NCI-H146 (cell line): ENCODE results near the gene CHL1.
A peak's percentile ranks its signal among the peaks of the same experiment; 100 is the strongest.
"Not testable (repeated sequence)": the region's sequence is repeated elsewhere in the genome, so short reads cannot be mapped to it uniquely, and the experiment has no call there.

ENCODE experiments used
- DNase-seq: peaks from one replicate; lab custom pipeline; 2025; lab: John Stamatoyannopoulos, UW

CHL1 gene

DNA sequence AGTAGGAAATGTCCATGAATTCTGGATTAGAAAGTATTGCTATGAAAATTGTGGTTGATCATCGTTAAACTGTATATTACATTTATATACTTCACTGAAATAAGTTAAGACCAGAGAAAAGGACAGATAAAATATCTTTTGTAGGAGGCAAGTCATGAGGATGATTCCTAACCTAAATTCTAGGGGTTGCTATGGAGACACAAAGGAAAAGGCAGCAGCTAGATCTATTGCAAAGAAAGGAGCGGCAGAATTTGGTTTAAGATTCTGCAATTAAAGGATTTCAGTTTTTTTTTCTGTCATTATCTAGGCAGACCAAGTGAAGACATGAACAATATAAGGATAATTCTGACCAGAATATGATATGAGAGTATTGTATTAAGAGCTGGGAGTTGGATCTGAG is 136.1 kb downstream of the CHL1 start:
- DNase-seq = no peak

DNA sequence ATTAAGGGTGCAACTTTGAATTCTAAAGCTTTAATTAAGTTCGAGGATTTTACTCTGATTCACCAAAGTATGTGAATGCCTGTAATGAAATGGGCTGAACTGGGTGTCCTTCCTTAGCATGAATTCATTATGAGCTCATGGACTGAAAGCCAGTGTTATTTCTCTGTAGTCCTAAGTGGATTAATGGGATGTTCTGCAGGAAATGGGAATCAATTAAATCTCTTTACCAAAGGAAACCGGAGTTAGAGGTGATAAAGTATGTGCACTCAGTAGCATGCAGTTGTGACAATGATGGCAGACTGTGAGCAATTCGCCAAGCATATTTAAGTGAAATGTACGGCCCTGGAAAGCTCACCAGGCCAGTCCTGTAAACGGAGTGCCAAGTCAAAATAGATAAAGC is 138.7 kb downstream of the CHL1 start:
- DNase-seq = peak; percentile 6

DNA sequence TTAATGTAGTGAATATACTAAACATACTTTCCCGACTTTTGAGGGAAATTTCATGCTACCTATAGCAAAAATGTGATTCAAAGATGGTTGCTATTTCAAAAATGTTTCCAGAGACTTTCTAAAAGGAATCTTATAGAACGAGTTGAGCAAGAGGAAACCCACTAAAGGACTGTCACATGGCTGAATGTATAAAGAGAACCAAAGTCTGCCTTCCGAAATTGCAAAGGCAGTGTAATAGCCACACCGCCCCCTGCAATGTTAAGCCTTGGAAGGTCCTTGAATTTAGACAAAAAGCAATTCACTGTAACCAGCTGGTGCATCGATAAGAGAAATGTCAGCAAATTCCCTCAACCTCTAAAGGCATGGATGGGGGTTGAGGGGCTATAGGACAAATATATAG is 142.8 kb downstream of the CHL1 start:
- DNase-seq = no peak

DNA sequence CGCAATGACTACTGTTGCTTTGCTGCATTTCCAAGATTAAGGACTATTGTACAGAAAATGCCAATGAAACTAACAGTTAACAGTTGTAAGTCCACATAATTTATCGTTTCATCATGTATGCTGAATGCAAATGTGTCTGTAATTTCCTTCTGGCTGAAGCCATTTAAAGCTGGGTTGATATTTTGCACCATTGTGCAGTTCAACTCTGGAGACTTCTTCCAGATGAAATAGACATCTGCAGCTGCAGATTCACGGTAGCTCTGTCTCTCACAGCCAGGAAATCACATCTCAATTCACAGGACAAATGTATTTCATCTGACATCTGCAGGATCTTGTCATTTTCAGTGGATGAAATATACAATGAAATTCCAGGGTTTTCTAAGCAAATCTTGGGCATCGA is 145.4 kb downstream of the CHL1 start:
- no peak for DNase-seq

DNA sequence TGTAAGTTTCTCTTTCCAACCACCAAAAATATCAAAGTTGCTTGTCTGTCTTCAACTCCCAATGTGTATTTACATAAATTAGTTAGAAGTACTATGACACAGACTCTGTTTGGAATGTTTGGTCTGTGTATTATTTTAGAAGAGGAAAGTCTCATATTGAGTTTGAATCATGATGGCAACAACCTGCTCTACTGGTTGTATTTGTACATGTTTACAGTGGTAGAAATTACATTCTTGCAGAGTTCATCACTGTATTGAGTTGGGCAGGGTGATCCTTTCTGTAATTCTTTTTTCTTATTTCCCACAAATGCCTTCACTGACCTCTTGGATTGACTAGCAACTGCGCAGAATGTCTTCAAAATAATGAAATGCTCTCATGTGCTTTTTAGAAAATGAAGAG is 149.6 kb downstream of the CHL1 start:
- DNase-seq = no peak

DNA sequence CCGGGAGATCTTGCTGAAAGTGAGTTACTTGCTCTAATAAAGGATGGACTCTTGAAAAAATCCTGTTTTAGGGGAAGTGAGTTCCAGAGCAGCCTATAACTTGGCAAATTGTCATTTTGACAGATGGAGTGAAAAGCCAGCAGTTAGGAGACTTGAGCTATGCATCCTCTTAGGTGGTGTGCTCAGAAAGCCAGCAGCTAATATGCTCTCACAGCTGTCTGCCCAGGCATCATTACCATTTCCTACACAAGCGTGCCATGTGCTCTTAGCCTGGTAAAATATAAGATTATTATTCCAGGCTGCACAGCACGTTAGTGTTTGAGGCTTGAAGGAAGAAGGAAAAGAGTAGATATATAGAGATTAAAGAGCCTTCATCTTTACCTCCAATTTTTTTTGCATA is 151.0 kb downstream of the CHL1 start:
- no peak for DNase-seq

DNA sequence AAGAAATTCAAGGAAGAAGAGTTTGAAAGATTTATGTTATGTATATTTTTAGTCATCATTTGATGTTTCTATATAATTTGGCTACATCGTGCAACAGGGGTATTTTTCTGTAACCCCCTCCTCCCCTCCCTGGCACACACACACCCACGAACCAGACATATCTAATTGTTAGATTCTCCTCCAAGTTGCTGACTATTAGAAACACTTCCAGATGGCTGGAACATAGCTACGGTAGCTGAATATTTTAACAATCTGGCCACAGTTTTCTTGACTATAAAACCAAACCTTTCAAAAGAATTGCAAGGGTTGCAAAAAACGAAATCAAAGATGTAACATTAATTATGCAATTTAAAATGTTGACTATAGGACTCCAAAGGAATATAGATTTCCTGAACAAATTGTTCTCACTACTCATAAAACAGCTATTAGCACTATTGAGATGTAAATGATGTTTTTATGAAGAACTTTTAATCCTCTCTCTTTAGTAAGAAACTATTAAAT is 154.4 kb downstream of the CHL1 start:
- no peak for DNase-seq

DNA sequence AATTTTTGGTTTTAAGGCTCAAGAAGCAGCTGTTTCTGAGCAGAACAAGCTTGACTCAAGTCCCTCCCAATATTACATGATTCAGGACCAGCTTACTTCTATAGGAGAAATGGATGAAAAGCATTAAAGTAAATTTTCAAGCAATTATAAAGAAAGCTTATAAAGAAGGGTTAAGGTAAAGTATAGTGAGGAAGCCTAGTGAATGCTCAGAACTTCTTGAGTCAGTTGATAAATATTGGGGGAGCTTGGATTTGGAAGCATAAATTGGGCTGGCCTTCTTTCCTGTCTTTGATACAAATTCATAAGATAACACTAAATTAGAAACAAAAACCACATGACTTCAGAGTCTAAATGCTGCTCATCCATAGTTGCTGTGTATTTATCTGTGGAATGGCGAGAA is 156.0 kb downstream of the CHL1 start:
- no peak for DNase-seq

DNA sequence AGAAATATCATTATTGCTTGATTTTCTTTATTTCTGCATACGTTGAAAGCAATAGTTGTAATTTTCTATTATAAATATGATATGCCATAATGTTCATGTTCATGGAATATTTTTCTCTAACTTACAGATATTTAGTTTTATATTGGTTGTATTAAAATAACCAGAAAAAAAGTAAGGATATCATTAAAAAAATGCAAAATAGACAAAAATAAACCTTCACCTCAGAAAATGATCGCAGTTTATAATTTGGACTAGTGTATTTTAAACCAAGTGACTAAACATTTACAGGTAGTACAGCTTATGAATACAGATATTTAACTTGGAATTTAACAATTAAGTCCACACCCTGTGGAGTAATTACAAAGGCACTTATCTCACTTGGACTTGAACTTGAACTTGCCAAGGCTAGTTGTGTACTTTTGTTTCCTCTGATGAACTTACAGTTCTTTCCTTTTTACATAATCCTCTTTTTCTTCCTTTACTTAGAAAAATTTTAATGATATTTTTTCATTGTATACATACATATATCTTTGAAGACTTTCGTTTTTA is 156.7 kb downstream of the CHL1 start:
- DNase-seq = peak; percentile 6

DNA sequence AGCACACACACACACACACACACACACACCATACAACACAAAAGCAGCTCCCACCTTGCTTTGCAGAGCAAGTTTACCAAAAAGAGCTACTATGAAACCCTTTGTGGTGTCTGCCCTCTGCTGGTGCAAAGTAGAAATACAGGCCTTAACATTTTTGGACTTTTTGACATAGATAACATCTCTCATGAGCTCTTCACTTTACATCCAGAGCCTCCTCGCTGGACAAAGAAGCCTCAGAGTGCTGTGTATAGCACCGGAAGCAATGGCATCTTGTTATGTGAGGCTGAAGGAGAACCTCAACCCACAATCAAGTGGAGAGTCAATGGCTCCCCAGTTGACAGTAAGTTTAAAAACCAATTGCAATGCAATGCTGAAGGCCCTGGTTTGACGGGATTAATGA is 157.9 kb downstream of the CHL1 start:
- DNase-seq = peak; percentile 34

DNA sequence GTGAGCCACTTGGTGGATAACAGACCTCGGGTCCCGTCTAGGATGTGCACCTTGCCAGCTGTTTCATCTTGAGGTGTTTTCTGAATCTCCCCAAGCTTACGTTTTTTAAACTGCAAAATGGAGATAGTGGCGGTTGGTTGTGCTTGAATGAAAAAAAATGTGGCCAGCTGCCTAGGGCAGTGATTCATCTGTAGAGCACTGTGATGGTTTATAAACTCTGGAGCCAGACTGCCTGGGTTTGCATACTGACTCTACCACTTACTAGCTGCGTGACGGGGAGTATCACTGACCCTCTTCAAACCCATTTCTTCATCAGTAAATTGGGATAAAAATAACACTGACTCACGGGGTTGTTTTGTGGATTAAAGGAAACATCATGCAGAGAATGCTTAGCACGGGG is 159.1 kb downstream of the CHL1 start:
- no peak for DNase-seq

DNA sequence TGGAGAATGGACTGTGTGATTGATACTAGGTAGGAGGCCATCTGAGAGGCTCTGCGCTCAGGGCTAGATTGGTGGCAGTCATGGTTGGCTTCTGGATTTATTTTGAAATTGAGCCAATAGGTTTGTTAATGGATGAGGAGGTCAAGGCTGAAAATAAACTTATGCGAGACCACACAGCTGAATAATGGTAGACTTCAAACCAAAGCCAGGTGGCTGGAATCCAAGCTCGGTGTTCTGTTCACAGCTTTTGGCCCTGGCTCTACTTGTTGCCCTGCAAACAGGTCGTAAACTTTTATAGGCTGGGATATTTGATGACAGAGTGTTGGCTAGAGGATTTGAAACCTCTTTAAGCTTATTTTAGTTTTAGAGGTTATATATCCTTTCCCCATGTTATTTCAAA is 160.4 kb downstream of the CHL1 start:
- DNase-seq = no peak

DNA sequence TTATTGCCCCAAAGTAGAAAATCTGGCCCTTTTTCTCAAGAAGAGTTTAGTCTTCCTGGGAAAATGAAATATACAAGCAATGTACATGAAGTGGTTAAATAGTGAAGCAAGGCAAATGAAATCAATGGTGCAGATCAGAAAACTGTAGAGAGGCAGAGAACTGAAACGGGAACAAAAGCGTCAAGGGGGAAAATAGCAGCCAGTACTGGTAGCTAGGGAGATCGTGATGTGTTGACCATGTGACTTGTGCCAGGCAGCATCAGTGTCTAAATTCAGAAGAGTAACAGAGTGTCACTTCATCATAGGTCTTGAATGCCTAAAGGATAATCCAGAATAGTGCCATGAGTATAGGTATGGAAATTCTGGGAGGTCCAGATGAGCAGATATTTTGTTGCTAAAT is 163.1 kb downstream of the CHL1 start:
- no peak for DNase-seq

DNA sequence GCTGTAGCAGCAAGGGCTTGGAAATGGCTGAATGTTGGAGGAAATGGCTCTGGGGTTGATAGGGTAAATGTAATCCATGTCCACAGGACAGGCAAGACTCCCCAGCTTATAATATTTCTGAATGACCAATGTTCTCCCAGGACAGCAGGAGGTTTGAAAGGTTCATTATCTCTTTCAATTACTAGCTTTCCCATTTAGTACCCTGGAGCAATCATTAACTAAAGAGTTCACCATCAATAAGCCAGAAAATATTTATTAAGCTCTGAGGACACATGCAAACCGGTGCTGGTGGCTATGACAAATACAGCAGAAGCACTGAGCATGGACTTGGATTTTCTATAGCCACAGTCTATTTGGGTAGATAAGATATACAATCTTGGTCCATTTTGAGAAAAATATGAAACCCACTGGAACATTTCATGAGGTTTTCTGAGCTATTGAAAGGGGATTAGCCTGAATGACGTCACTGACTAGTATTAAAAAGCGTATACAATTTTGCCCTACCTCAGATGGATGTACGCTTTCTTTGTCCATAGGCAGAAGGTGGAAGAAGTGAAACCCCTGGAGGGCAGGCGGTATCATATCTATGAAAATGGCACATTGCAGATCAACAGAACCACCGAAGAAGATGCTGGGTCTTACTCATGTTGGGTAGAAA is 166.2 kb downstream of the CHL1 start:
- DNase-seq = no peak

DNA sequence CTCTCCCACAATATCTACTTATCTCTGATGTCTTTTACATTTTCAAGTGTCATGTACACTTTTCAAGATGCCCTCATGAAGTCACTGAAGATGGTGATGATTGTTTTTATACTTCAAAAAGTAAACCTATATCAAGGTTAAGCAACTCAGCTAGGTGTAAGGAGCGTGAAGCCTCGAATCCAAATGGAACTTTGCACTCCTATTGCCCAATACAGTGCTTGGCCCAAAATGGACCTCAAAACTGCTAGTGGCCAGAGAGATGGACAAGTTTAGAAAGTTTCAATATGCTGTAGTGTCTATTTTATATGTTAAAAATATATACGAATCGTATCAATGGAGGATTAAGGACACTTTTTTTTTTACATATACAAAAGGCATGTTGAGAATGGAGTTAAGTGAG is 167.7 kb downstream of the CHL1 start:
- no peak for DNase-seq

DNA sequence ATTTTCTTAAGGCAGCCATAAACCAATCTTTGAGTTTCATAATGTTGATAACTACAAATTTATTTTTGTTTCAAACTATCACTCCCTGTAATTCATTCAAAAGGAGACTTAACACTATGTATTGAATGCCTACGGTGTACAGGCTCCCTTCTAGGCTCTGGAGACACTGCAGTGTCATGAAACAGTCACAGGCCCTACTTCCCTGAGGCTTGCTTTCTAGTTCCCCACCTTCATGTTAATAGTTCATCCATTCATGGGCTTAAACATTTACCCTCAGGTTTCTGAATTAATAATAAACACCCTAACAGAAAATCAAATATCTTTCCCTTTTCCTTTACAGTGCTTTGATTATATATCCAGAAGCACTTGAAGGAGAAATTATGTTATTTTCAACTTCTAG is 168.7 kb downstream of the CHL1 start:
- DNase-seq = no peak

DNA sequence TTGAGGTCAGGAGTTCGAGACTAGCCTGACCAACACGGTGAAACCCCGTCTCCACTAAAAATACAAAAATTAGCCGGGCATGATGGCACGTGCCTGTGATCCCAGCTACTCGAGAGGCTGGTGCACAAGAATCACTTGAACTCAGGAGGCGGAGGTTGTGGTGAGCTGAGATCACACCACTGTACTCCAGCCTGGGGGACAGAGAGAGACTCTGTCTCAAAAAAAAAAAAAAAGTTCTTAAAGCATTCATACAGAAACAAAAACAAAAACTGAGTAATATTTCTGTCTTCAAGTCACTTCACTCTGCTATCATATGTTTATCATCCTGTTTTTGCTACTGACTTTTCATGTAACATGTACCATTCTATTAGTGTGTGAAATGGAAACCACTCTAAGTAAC is 169.7 kb downstream of the CHL1 start:
- not testable (repeated sequence) for DNase-seq

DNA sequence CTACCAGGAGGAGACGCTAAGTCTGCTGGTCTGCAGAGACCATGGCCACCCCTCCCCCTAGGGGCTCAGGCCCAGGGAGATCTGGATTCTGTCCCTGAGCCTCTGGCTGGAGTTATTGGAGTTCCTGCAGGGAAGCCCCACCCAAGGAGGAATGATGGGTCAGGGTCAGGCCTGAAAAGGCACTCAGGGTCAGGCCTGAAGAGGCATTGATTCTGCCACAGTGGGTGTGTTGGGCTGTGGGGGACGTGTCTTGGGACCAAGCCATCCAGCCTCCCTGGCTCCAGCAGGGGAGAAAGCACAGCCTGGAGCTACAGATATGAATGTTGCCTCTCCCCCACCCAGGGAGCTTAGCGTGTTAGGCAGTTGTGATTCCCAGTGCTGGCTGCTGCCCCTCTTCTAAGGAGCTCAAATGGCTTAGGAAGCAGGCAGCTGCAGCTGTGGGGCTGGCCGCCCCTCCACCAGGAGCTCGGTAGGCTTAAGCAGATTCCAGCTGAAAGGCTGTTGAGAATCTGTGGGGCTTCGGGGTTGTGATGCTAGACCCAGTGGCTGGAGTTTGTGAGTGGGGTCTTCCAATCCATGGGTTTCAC is 176.7 kb downstream of the CHL1 start:
- DNase-seq = no peak

DNA sequence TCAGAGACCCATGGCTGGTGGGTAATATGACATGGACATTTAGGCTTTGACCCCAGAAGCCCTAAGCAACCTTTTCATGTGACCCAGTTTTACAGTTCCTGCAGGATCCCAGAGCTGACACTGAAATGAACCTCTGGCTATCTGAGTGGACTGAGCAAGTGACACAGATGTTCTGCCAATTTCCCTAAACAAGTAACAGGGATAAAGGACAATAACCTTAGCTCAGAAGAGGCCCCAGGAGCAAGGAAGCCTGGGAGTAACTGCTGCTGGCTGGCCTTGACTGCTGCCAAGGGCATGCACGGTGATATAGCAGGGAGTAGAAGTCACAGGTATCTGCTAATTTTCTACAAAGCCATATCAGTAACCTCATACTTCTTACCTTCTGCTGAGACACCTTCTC is 177.9 kb downstream of the CHL1 start:
- no peak for DNase-seq

DNA sequence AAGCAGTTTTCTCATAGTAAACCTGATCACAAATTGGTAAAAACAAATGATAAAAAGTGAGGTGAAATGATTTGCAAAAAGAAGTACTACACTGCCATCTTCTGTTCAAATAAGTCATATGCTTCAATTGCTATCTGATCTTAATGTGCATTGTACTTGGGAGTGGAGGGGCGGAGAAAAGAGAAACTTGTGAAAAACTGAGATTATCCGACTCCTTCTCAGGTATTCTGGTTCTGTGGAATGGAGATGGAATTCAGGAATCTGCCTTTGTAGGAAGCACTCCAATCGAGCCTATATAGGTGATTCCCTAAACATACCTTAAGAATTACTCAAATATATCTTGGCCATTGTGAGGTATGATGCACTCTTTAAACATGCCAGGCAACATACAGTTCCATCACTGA is 180.6 kb downstream of the CHL1 start:
- peak; percentile 19 for DNase-seq

DNA sequence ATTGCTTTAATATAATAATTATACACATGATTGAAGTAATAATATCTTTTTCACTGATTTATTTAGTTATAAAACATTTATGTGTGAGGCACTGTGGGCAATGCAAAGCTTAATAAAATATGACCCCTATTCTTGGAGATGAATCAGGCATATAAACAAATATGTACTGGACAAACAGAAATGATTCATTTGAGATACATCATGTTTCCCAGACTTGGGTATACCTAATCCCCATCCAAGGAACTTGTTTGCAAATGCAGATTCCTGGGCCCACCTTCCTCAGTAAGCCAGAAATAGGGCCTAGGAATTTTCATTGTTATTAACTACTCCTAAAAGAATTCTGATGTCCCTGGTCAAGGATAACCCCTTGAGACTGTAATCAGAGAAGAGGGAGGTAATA is 184.2 kb downstream of the CHL1 start:
- DNase-seq = no peak

DNA sequence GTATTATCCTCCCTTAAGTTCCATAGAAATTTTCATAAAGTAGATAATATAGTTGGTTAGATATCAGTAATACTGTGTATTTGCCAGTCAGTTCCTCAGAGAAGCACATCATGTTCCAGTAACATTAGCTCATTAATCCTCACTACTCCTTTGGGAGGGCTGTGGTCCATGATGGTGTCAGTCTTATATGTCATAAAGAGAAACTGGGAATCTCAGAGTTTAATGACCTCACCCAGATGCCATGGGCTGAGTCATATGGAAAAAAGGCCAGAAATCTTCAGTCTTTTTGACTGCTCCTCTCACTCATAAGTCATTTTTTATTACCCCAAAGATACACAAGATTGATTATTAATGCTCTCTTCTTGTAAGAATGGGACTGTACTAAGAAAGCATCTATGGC is 188.6 kb downstream of the CHL1 start:
- no peak for DNase-seq

DNA sequence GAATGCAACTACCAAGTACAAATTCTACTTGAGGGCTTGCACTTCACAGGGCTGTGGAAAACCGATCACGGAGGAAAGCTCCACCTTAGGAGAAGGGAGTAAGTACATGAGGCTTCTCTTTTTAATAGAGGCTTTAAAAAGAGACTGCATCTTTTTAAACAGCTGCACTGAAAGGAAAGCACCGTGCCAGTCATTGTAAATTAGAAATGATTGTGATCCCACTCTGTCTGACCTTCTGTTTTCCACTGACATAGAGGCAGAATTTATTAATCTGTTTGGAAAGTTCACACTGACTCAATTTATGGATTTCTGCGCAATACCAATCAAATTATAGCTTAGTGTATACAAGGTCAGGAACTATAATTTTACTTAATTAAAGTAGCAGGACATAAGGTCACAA is 198.2 kb downstream of the CHL1 start:
- DNase-seq = no peak

DNA sequence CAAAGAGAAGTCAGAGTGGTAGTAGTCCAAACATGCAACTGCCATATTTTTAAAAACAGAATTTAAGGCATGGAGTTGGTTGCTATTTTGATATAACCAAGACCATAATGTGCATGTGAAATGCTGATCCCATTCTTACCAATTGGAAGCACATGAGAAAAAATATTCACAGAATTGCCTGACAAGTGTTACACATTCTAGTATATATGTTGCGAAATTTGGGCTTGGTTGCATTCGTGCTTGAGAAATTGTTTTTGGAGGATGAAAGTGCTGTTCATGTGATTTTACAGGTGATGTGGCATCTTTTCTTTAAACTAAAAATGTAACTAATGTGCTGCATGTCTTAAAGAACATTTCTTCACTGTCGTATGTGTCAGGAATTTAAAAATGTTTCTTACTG is 199.7 kb downstream of the CHL1 start:
- DNase-seq = no peak
